Gastrocnemius medialis (tissue), 4 donors: ENCODE measurements around the gene IARS2.

Experiments
- POLR2A ChIP-seq, 2 donors: fragments of 450-650 bp; IDR thresholded peaks; one replicate each; pipeline ENCODE4 v1.6.1; 2017; ENCODE audit warnings: antibody characterized with exemption in 2 of 2, mild to moderate bottlenecking in 2 of 2, moderate library complexity in 2 of 2
- TF ChIP-seq, protein P1 (sequence below), 5 experiments: fragments of 450-650 bp in 3 of 5; fragments of 200-600 bp in 2 of 5; sonication (generic) in 2 of 5; IDR thresholded peaks in 4 of 5; conservative IDR thresholded peaks in 1 of 5; 1 replicate in 4 of 5; 2 replicates in 1 of 5; pipeline ENCODE4 v1.5.1; 2016 to 2019; ENCODE audit warnings: antibody characterized with exemption in 5 of 5, mild to moderate bottlenecking in 3 of 5, moderate library complexity in 3 of 5

DNA sequence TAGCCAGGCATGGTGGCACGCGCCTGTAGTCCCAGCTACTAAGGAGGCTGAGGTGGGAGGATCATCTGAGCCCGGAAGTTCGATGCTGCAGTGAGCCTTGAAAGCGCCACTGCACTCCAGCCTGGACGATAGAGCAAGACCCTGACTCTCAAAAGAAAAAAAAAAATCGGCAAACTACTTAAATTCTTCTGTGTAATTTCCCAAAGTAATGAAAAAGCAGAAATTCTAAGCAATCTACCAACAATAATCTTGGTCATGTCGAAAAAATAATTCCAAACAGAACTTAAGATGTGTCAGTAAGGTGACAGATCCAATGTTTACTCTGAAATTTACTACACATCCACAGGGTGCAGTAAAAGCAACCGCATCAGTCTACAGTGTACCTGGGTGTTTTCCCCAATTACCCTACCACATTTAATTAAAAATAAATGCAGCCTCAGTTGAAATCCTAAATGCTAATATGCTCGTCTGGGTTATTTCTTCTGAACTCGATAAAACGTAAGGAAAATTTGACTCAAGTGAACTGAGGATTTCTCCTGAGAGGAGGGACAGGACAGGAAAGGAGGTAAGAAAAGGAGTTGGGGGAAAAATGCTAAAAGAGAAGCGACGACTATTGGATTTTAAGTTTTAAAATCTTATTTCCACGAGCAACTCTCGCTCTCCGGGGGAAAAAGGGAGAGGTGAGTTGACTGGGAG lies 48.4 kb upstream of the IARS2 start:
- no peak for TF ChIP-seq POLR2A (IDR thresholded peaks at IDR 0.05)
- TF ChIP-seq, protein P1, sequence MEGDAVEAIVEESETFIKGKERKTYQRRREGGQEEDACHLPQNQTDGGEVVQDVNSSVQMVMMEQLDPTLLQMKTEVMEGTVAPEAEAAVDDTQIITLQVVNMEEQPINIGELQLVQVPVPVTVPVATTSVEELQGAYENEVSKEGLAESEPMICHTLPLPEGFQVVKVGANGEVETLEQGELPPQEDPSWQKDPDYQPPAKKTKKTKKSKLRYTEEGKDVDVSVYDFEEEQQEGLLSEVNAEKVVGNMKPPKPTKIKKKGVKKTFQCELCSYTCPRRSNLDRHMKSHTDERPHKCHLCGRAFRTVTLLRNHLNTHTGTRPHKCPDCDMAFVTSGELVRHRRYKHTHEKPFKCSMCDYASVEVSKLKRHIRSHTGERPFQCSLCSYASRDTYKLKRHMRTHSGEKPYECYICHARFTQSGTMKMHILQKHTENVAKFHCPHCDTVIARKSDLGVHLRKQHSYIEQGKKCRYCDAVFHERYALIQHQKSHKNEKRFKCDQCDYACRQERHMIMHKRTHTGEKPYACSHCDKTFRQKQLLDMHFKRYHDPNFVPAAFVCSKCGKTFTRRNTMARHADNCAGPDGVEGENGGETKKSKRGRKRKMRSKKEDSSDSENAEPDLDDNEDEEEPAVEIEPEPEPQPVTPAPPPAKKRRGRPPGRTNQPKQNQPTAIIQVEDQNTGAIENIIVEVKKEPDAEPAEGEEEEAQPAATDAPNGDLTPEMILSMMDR (IDR thresholded peaks at IDR 0.05 in 4 of 5, conservative IDR thresholded peaks at IDR 0.05 in 1 of 5) = no peak
